Left lung (tissue), 10 donors: ENCODE results near the gene POLR3G. TPM values are rescaled to one million over a fixed set of nuclear protein-coding genes. Genes with fewer than 3 reads are reported as not detected.

Source experiments
- ATAC-seq: fragments of 200-7000 bp; cut with Tn5 transposase; one replicate; pipeline ENCODE4 v1.9.1; 2020; ENCODE audit warnings: moderate library complexity
- DNase-seq, 4 donors: peaks; one replicate each; pipeline ENCODE4 v3.0.0-alpha.2; 2013 to 2020
- H3K27ac ChIP-seq, 2 donors: fragments of 200-600 bp; sonication (generic) in 1 of 2; one replicate each; pipeline versions ENCODE4 v1.5.0 to v1.8.0; 2020 to 2021
- H3K27me3 ChIP-seq, 2 donors: fragments of 200-600 bp; sonication (generic) in 1 of 2; one replicate each; pipeline versions ENCODE4 v1.5.0 to v1.8.0; 2020 to 2021
- H3K36me3 ChIP-seq, 2 donors: fragments of 200-600 bp; sonication (generic) in 1 of 2; one replicate each; pipeline versions ENCODE4 v1.5.0 to v1.8.0; 2020 to 2021
- H3K4me1 ChIP-seq, 2 donors: fragments of 200-600 bp; one replicate each; pipeline ENCODE4 v1.8.0; 2021
- H3K4me3 ChIP-seq, 2 donors: fragments of 200-600 bp; sonication (generic) in 1 of 2; one replicate each; pipeline versions ENCODE4 v1.5.0 to v1.8.0; 2020 to 2021; ENCODE audit warnings: mild to moderate bottlenecking in 1 of 2
- H3K9me3 ChIP-seq, 2 donors: fragments of 200-600 bp; sonication (generic) in 1 of 2; one replicate each; pipeline versions ENCODE4 v1.5.0 to v1.8.0; 2020 to 2021
- intact Hi-C, 2 donors: fragments of 100-400 bp; cut with DNase I; formaldehyde crosslinking; loops; one replicate each; pipeline versions ENCODE4 v1.11.2 to v1.14.2; 2022
- polyA plus RNA-seq, 6 donors: library from polyadenylated mRNA; unstranded; fragments of 120-200 nt; gene quantifications; one replicate each; pipeline ENCODE4 v1.2.1, GENCODE V29; 2013; ENCODE audit not compliant: insufficient read length in 6 of 6
- total RNA-seq, 2 donors: library from RNA; stranded (reverse); fragmentation: NEBNext Ultra II Directional; extraction: Animal tissue kit (Norgen Biotek cat#: 25700); gene quantifications; one replicate each; pipeline ENCODE4 v1.2.1, GENCODE V29; 2021
- TF ChIP-seq, protein P1 (sequence below), 2 donors: fragments of 200-600 bp; sonication (generic) in 1 of 2; IDR thresholded peaks; one replicate each; pipeline versions ENCODE4 v1.5.0 to v1.8.0; 2021; ENCODE audit warnings: antibody characterized with exemption in 2 of 2
- donor health status: DM: no; HTN: yes; CAD: no.
- donor health status: DM: no; HTN: no; CAD: no.

POLR3G gene
- total and polyA plus RNA-seq, 8 donors, result 2.0 to 4.5 (median 3.5) TPM

DNA sequence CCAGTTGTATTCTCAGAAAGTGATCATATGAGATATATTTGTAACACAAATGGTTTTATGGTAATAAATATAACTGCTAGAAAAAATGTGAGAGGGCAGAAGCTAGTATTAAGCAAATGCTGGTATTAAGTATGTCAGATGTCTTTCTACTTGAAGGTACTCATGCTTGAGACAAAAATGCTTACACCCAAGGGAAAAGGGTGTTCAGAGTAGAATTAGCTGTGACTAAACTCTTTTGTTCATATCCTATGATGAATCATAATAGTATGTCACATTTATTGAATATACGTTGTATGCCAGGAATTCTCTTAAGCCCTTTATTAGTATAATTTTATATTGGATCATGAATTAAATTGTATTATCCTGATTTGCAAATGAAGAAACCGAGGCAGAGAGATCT, 86.1 kb downstream of the POLR3G start:
- Histone ChIP-seq H3K4me1 (peaks cover 0 to 13% of the 10 kb centered on the region in 2 donors), H3K27me3 (peaks cover 28 to 66% of the 10 kb centered on the region in 2 donors), H3K27ac (no peak overlapping the region), H3K36me3 (no peaks in the 10 kb centered on the region), H3K4me3 (no peak overlapping the region), H3K9me3 (no peaks in the 10 kb centered on the region)
- TF ChIP-seq, protein P1, sequence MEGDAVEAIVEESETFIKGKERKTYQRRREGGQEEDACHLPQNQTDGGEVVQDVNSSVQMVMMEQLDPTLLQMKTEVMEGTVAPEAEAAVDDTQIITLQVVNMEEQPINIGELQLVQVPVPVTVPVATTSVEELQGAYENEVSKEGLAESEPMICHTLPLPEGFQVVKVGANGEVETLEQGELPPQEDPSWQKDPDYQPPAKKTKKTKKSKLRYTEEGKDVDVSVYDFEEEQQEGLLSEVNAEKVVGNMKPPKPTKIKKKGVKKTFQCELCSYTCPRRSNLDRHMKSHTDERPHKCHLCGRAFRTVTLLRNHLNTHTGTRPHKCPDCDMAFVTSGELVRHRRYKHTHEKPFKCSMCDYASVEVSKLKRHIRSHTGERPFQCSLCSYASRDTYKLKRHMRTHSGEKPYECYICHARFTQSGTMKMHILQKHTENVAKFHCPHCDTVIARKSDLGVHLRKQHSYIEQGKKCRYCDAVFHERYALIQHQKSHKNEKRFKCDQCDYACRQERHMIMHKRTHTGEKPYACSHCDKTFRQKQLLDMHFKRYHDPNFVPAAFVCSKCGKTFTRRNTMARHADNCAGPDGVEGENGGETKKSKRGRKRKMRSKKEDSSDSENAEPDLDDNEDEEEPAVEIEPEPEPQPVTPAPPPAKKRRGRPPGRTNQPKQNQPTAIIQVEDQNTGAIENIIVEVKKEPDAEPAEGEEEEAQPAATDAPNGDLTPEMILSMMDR (IDR thresholded peaks at IDR 0.05), result no peak
- intact Hi-C loops, result no loop called here
- ATAC-seq (no peak), DNase-seq (no peak)

DNA sequence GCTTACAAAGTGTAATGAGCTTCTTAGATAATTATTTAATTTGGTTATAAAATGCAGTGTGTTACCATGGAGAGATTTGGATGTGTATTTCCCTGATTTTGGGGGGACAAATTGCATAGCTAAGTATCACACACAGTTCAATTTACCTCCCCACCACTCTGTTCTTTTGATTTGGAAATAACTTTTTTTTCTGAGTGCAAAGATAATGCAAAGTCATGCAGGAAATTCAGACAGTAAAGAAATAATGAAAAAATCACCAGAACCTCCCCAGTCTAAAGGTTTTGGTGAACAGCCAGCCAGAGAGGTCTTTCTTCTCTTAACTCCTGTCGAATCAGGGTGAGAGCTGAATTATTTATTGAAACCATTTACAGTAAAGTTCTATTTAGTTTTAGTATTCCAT, 87.1 kb downstream of the POLR3G start:
- no peaks in the 10 kb centered on the region for H3K9me3 ChIP-seq
- DNase-seq (no peak), ATAC-seq (no peak)
- H3K27me3 ChIP-seq, result peaks cover 24 to 56% of the 10 kb centered on the region in 2 donors
- intact Hi-C loops, result no loop called here
- no peaks in the 10 kb centered on the region for H3K36me3 ChIP-seq
- no peak overlapping the region for H3K27ac ChIP-seq
- TF ChIP-seq, protein P1 (IDR thresholded peaks at IDR 0.05), result no peak
- H3K4me1 ChIP-seq, result peaks cover 0 to 13% of the 10 kb centered on the region in 2 donors
- no peak overlapping the region for H3K4me3 ChIP-seq

DNA sequence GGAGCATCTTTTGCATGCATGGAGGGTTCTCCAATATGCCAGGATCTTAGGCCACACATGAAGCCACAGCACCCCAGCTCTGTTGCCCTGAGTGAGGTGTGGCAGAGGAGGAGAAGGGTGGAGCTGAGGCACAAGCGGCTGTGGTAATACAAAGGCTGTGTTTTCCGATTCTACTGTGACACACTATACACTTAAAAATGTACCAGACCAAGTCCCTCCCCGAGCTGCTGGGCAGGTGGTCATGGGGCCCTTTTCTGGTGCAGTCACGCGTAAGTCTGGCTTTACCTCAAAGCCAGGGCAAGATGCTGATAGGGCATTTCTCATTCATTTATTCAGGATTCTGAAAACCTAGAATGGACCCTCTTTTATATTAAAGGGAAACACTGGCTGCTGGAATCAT, 87.7 kb downstream of the POLR3G start:
- ATAC-seq, result peak; percentile 4
- TF ChIP-seq, protein P1 (IDR thresholded peaks at IDR 0.05), result no peak
- peaks cover 0 to 13% of the 10 kb centered on the region in 2 donors for H3K4me1 ChIP-seq
- H3K27ac ChIP-seq, result no peak overlapping the region
- DNase-seq, result peak in 1 of 4 donors; percentile 27
- no peaks in the 10 kb centered on the region for H3K36me3 ChIP-seq
- intact Hi-C loops, result no loop called here
- no peaks in the 10 kb centered on the region for H3K9me3 ChIP-seq
- no peak overlapping the region for H3K4me3 ChIP-seq
- peaks cover 19 to 50% of the 10 kb centered on the region in 2 donors for H3K27me3 ChIP-seq

DNA sequence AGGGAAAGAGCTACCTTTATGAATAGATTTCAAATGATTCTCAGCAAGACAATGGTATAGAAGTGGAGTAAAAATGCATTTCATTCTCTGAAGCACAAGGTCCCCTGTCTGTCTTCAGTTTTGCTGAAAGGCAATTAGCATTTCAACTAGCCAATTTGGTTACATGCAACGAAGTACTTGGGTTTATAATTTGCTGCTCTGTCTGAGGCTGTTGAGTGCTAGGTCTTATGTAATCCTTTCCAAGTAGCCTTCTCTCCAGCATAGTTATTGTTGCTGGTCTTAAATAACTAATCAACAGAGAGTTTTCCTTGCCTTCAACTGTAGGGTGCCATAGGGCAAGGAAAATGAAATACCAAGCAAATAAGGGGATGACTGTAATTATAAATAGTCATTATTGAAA, 88.4 kb downstream of the POLR3G start:
- Histone ChIP-seq H3K4me3 (no peak overlapping the region), H3K27ac (no peak overlapping the region), H3K4me1 (peaks cover 0 to 12% of the 10 kb centered on the region in 2 donors), H3K9me3 (no peaks in the 10 kb centered on the region), H3K27me3 (peaks cover 19 to 43% of the 10 kb centered on the region in 2 donors), H3K36me3 (no peaks in the 10 kb centered on the region)
- TF ChIP-seq, protein P1 (IDR thresholded peaks at IDR 0.05), result no peak
- DNase-seq (no peak), ATAC-seq (no peak)
- intact Hi-C loops, result no loop called here

Other genes starting within 250 kb of the POLR3G start
- 10 to 100 TPM; 22.1 to 24.8 TPM for gene CETN3, start 65.1 kb upstream of the POLR3G start, total RNA-seq
- gene CETN3, start 65.1 kb upstream of the POLR3G start, polyA plus RNA-seq, result 10 to 100 TPM; 77.7 to 93.5 (median 84.6) TPM
- gene MBLAC2, start 93 bp upstream of the POLR3G start, total RNA-seq, result 1 to 10 TPM; 3.8 to 5.0 TPM
- 10 to 100 TPM in 1 of 6 donors, 1 to 10 TPM in 5; 8.4 to 10.0 (median 9.2) TPM for gene MBLAC2, start 93 bp upstream of the POLR3G start, polyA plus RNA-seq
- gene LYSMD3, start 54.7 kb downstream of the POLR3G start, total RNA-seq, result 10 to 100 TPM; 24.6 to 28.6 TPM
- 10 to 100 TPM; 27.9 to 31.3 (median 30.1) TPM for gene LYSMD3, start 54.7 kb downstream of the POLR3G start, polyA plus RNA-seq
- 10 to 100 TPM; 35.4 to 36.4 TPM for gene ADGRV1, start 83.9 kb downstream of the POLR3G start, total RNA-seq
- gene ADGRV1, start 83.9 kb downstream of the POLR3G start, polyA plus RNA-seq, result 10 to 100 TPM; 12.5 to 19.1 (median 15.3) TPM